Measurements from ENCODE around the gene ZC3H18.

ZC3H18 gene

DNA sequence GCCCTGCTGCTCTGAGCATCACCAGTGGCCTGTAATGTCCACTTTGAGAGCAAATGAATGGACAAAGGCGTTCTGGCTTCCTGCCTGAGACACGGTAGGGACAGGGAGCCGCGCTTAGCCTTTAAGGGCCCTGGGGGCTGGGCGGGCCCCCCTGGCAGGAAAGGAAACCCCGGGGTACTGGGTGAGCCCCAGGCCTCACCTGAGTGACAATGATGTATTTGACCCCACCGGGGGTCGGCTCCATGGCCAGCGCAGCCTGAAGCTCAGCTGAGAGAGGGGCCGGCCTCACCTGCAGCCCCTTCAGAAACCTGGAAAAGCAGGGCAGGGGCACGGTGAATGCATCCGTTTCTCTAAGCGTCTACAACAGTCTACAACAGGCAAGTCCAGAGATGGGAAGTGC lies 82.9 kb downstream of the ZC3H18 start:
- Histone ChIP-seq H3K36me3 (ENCODE audit: control insufficient read depth, low read length) (peaks cover 89% of the 10 kb centered on the region), H3K79me2 (ENCODE audit: control insufficient read depth, low read length) (peaks cover 53% of the 10 kb centered on the region), H3K9me2 (replicated peaks; ENCODE audit: control insufficient read depth, low read length) (no peaks in the 10 kb centered on the region), H3K4me2 (ENCODE audit: low read length) (no peak overlapping the region), H3K27ac (ENCODE audit: low read depth, low read length) (no peak overlapping the region), H3K9me3 (ENCODE audit: control insufficient read depth, insufficient read depth, low read length) (no peaks in the 10 kb centered on the region), H3F3A (ENCODE audit: control insufficient read depth, insufficient read depth) (no peaks in the 10 kb centered on the region), H4K20me1 (ENCODE audit: control insufficient read depth, insufficient read depth, low read depth, low read length) (peaks cover 15% of the 10 kb centered on the region), H3K27me3 (ENCODE audit: control insufficient read depth, low read length) (no peaks in the 10 kb centered on the region), H3K4me1 (ENCODE audit: control insufficient read depth, low read length) (peaks cover 35% of the 10 kb centered on the region), H3K4me3 (ENCODE audit: low read length) (no peak overlapping the region)
- TF ChIP-seq, protein P1, sequence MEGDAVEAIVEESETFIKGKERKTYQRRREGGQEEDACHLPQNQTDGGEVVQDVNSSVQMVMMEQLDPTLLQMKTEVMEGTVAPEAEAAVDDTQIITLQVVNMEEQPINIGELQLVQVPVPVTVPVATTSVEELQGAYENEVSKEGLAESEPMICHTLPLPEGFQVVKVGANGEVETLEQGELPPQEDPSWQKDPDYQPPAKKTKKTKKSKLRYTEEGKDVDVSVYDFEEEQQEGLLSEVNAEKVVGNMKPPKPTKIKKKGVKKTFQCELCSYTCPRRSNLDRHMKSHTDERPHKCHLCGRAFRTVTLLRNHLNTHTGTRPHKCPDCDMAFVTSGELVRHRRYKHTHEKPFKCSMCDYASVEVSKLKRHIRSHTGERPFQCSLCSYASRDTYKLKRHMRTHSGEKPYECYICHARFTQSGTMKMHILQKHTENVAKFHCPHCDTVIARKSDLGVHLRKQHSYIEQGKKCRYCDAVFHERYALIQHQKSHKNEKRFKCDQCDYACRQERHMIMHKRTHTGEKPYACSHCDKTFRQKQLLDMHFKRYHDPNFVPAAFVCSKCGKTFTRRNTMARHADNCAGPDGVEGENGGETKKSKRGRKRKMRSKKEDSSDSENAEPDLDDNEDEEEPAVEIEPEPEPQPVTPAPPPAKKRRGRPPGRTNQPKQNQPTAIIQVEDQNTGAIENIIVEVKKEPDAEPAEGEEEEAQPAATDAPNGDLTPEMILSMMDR (IDR thresholded peaks at IDR 0.05; ENCODE audit: low read depth, low read length, poor library complexity, severe bottlenecking): no peak
- TF ChIP-seq EZH2phosphoT487 (IDR thresholded peaks at IDR 0.05; ENCODE audit: borderline replicate concordance, low read length): no peak

DNA sequence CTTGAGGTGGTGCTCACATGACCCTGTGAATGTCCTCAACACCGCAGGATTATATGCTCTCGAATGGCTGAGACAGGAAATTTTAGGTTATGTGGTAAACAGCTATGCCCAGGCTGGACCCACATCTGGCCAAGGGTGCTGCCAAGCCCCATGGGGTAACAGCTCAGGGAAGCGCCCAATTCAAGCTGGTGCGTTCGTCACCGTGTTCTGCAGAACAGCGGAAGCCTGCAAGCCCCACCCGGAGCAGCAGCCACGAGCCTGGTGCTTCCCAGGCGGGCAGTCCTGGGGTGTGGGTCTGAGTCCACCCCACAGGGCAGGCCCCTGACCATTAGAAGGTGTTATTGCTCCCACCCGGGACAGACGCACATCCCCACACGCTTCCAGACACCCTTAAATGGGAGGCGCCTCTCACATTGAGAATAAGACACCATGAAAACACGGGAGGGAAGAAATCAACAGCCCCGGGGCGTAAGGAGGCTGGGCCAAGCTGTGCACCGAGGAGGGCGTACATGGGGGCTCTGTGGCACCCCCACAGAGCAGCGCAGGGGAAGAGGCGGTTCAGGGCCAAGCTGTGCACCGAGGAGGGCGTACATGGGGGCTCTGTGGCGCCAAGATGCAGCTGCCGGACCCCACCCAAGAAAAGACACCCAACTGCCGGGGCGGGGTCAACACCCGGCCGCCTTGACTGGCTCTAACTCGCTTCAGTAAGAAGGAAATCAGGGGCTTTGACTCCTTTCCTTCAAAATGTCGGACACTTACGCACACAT lies 83.6 kb downstream of the ZC3H18 start:
- no peak overlapping the region for H3K27ac ChIP-seq (ENCODE audit: low read depth, low read length)
- H3K9me2 ChIP-seq (replicated peaks; ENCODE audit: control insufficient read depth, low read length): no peaks in the 10 kb centered on the region
- H3K36me3 ChIP-seq (ENCODE audit: control insufficient read depth, low read length): peaks cover 90% of the 10 kb centered on the region
- no peaks in the 10 kb centered on the region for H3K9me3 ChIP-seq (ENCODE audit: control insufficient read depth, insufficient read depth, low read length)
- peaks cover 13% of the 10 kb centered on the region for H4K20me1 ChIP-seq (ENCODE audit: control insufficient read depth, insufficient read depth, low read depth, low read length)
- H3F3A ChIP-seq (ENCODE audit: control insufficient read depth, insufficient read depth): no peaks in the 10 kb centered on the region
- peaks cover 53% of the 10 kb centered on the region for H3K79me2 ChIP-seq (ENCODE audit: control insufficient read depth, low read length)
- H3K4me3 ChIP-seq (ENCODE audit: low read length): no peak overlapping the region
- H3K27me3 ChIP-seq (ENCODE audit: control insufficient read depth, low read length): no peaks in the 10 kb centered on the region
- H3K4me2 ChIP-seq (ENCODE audit: low read length): no peak overlapping the region
- peaks cover 30% of the 10 kb centered on the region for H3K4me1 ChIP-seq (ENCODE audit: control insufficient read depth, low read length)
- TF ChIP-seq, protein P1 (IDR thresholded peaks at IDR 0.05; ENCODE audit: low read depth, low read length, poor library complexity, severe bottlenecking): no peak
- no peak for TF ChIP-seq EZH2phosphoT487 (IDR thresholded peaks at IDR 0.05; ENCODE audit: borderline replicate concordance, low read length)

DNA sequence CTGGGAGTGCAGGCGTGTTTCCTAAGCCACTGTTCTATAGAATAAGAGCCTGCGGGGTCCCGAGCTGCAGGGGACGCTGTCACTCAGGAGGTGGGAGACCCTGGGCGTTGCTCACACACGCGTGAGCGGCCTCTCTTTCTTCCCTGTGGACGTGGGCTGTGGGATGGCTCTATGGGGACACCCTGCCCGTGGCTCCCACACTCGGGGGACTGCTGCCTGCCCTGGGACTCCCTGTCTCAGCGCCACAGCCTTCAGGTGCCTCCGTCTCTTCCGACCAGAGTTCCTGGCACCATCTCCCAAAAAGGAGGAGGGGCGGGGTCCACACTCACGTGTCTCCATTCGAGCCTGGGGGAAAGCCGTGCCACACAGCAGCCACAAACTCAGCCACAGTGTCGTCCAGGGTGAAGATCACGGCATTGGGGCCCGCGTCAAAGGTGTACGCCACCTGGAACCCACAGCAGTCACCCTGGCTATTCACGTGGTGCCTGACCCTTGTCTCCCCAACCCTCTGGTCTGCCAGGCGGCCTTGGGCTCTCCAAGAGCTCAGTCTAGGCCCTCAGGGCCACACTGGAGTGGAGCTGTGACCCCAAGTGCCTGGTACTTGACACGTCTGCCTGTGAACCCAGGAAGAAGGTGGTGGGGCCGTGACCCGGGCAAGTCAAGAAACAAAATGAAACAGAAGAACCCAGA lies 84.3 kb downstream of the ZC3H18 start:
- no peak overlapping the region for H3K27ac ChIP-seq (ENCODE audit: low read depth, low read length)

More for the DNA sequence above, 84.3 kb downstream of the ZC3H18 start:
- no peaks in the 10 kb centered on the region for H3F3A ChIP-seq (ENCODE audit: control insufficient read depth, insufficient read depth)
- no peak overlapping the region for H3K4me2 ChIP-seq (ENCODE audit: low read length)
- peaks cover 53% of the 10 kb centered on the region for H3K79me2 ChIP-seq (ENCODE audit: control insufficient read depth, low read length)
- TF ChIP-seq, protein P1 (IDR thresholded peaks at IDR 0.05; ENCODE audit: low read depth, low read length, poor library complexity, severe bottlenecking): no peak
- no peak for TF ChIP-seq EZH2phosphoT487 (IDR thresholded peaks at IDR 0.05; ENCODE audit: borderline replicate concordance, low read length)
- peaks cover 28% of the 10 kb centered on the region for H3K4me1 ChIP-seq (ENCODE audit: control insufficient read depth, low read length)
- H3K27me3 ChIP-seq (ENCODE audit: control insufficient read depth, low read length): no peaks in the 10 kb centered on the region
- peaks cover 91% of the 10 kb centered on the region for H3K36me3 ChIP-seq (ENCODE audit: control insufficient read depth, low read length)
- no peaks in the 10 kb centered on the region for H3K9me3 ChIP-seq (ENCODE audit: control insufficient read depth, insufficient read depth, low read length)
- H3K9me2 ChIP-seq (replicated peaks; ENCODE audit: control insufficient read depth, low read length): no peaks in the 10 kb centered on the region
- no peak overlapping the region for H3K4me3 ChIP-seq (ENCODE audit: low read length)
- H4K20me1 ChIP-seq (ENCODE audit: control insufficient read depth, insufficient read depth, low read depth, low read length): peaks cover 7% of the 10 kb centered on the region
